Measurements from ENCODE around the gene TRAM2.
A peak's percentile ranks its signal among the peaks of the same experiment; 100 is the strongest.

TRAM2 gene

DNA sequence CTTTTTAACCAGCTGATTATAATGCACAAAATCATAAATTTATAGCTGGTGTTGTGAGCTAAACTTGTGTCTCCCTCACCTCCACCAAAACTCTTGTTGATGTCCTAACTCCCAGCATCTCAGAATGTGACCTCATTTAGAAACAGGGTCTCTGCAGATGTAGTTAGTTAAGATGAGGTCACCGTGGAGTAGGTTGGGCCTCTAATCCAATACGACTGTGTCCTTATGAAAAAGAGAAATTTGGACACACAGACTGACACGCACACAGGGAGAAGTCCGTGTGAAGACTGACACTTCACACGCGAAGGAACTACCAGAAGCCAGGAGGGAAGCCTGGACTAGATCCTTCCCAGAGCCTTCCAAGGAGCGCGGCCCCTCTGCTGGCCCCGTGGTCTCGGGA, 46.5 kb downstream of the TRAM2 start:
- TF ChIP-seq GATA2 (IDR thresholded peaks at IDR 0.05; ENCODE audit: low read depth, low read length) (no peak), GATA3 (IDR thresholded peaks at IDR 0.05; ENCODE audit: low read depth, low read length) (no peak)

DNA sequence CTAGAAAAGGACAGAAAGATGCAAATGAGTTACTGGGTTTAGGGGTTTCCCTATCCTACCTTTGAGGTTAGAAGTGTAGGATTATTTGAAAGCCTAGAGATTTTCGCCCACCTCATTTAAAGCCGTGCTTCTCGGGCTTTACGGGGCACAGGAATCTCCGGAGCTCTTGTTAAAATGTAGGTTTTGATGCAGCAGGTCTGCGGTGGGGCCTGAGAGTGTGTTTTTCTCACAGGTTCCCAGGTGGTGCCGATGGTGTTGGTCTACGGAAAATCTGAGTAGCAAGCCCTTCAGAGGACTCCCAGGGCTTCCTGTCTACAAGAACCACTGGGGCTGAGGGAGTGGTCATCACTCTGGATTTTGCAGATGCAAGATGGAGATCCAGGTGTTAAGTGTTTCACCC, 47.5 kb downstream of the TRAM2 start:
- no peak for TF ChIP-seq GATA2 (IDR thresholded peaks at IDR 0.05; ENCODE audit: low read depth, low read length)
- no peak for TF ChIP-seq GATA3 (IDR thresholded peaks at IDR 0.05; ENCODE audit: low read depth, low read length)

DNA sequence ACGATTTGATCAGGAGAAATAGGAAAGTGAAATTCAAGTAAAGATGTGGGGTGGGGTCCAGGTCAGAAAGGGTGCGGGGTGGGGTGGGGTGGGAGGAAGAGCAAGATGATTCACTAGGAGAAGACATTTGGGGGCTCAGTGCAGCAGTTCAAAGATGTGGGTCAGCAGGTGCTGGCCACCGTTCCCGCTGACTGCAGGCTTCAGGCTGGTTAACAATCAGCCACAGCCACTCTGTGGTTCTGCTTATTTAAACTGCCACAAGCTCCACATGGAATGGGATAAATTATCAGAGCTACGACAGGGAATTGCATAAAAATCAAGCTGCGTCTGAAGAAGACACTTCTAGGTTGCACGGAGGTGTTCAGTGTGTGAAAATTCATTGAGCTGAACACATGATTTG, 49.4 kb downstream of the TRAM2 start:
- no peak for TF ChIP-seq GATA3 (IDR thresholded peaks at IDR 0.05; ENCODE audit: low read depth, low read length)
- no peak for TF ChIP-seq GATA2 (IDR thresholded peaks at IDR 0.05; ENCODE audit: low read depth, low read length)

DNA sequence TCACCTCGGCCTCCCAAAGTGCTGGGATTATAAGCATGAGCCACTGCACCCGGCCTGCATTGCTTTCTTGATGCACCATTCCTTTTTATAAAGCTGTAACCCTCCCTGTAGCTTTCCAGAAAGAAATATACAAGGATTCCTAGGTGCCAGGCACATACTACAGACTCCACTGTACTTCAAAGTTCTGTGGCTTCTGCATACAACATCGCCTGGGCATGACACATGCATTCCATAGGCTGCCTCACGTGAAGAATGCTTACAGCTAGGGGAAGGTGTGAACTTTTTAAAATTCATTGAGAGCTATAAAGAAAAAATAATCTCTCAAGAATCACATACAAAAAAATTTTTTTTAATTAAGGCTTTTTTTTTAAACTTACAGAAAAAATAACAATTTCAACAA, 50.2 kb downstream of the TRAM2 start:
- no peak for TF ChIP-seq GATA2 (IDR thresholded peaks at IDR 0.05; ENCODE audit: low read depth, low read length)
- no peak for TF ChIP-seq GATA3 (IDR thresholded peaks at IDR 0.05; ENCODE audit: low read depth, low read length)

DNA sequence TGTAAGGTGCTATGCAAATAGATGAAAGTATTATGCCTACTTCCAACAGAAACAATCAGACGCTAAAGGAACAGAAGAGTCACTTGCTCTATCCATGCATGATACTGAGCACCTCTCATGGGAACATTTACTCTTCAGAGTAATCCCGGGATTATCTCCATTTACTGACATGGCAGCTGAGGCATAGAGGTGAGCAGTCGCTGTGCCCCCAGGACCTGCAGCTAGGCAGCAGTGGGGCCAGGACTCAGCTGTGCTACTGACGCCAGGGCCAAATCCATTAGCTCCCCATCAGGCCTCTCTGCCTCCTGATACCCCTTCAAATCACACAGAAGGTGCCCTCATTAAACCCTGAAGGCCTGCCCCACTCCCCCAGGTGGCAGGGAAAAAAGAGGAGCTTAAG, 51.9 kb downstream of the TRAM2 start:
- no peak for TF ChIP-seq GATA2 (IDR thresholded peaks at IDR 0.05; ENCODE audit: low read depth, low read length)
- no peak for TF ChIP-seq GATA3 (IDR thresholded peaks at IDR 0.05; ENCODE audit: low read depth, low read length)

DNA sequence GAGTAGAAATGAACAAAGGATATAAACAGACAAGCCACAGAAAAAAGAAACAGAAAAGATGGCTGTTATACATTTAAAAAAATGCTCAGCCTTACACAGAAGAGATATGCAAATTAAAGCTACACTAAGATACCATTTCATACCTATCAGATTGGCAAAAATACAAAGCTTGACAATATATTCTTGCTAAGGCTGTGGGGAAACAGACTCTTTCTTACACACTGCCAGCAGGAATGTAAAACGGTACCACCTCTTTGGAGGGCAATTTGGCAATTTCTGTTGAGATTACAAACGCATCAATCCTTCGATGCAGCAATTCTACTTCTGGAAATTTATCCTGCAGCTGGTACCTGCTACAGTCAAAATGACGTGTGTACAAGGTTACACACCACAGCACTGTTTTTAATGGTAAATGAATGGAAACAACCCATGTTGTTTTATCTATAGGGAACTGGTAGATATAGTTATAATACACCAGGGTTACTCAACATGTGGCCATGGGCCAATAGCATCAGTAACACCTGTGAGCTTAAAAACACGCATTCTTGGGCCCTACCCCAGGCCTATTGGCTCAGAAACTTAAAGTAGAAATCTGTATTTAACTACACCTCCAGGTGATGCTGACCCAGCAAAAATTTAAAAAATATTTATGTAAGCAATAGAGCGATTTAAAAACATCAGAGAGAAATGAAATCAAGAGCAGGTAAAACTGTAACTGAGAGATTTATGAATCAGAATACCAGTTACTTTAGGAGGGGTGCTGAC, 53.3 kb downstream of the TRAM2 start:
- TF ChIP-seq GATA2 (IDR thresholded peaks at IDR 0.05; ENCODE audit: low read depth, low read length), result peak; percentile 66
- peak; percentile 80 for TF ChIP-seq GATA3 (IDR thresholded peaks at IDR 0.05; ENCODE audit: low read depth, low read length)

DNA sequence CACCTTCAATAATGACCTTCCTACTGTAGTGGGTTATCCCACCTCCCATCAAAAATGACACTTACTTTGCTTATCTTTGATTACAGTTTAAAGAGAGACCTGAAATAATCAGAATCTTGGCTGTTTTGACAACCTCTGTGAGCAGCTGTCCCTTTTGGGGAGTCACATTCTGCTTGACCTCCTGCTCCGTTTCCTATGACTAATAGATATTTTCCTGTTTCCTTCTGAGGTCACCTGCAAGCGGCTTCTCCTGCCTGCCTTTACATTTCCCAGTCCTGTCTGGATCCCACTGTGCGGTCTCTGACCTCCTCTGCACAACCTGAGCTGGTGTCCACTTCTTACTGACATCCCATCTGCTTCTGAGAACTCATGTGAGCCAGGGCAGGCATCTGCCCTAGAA, 54.2 kb downstream of the TRAM2 start:
- TF ChIP-seq GATA3 (IDR thresholded peaks at IDR 0.05; ENCODE audit: low read depth, low read length) (no peak), GATA2 (IDR thresholded peaks at IDR 0.05; ENCODE audit: low read depth, low read length) (no peak)

DNA sequence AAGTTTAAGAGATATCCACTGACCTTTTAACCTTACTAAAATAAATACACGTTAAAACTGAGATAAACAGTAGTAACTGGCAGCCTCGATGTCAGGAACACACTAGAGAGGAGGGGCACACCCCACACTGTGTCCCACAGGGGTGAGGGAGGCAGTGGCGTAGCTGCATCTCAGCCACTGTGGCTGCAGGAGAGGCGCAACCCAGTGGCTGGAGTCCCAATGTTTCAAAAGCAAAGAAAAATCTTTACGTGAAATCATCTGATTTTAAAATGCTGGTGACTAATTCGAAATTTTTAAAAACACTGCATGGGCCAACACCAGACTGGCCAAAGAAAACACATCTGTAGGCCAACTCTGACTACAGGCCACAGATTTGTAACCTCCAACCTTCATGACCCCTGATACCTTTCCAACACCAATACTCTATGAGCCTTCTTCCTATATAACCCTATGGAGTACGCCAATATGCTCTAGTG, 54.7 kb downstream of the TRAM2 start:
- TF ChIP-seq GATA3 (IDR thresholded peaks at IDR 0.05; ENCODE audit: low read depth, low read length), result no peak
- no peak for TF ChIP-seq GATA2 (IDR thresholded peaks at IDR 0.05; ENCODE audit: low read depth, low read length)

DNA sequence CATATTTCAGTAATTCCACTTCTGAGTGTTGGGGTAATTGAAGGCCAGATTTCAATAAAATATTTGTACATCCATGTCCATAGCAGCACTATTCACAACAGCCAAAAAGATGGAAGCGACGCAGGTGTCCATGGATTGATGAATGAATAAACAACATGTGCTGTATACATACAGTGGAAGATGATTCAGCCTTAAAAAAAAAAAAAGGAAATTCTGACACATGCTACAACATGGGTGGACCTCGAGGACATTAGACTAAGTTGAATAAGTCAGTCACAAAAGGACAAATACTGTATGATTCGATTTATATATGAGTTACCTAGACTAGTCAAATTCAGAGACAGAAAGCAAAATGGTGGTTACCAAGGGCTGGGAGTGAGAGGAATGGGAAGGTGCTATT, 57.2 kb downstream of the TRAM2 start:
- TF ChIP-seq GATA3 (IDR thresholded peaks at IDR 0.05; ENCODE audit: low read depth, low read length) (no peak), GATA2 (IDR thresholded peaks at IDR 0.05; ENCODE audit: low read depth, low read length) (no peak)

DNA sequence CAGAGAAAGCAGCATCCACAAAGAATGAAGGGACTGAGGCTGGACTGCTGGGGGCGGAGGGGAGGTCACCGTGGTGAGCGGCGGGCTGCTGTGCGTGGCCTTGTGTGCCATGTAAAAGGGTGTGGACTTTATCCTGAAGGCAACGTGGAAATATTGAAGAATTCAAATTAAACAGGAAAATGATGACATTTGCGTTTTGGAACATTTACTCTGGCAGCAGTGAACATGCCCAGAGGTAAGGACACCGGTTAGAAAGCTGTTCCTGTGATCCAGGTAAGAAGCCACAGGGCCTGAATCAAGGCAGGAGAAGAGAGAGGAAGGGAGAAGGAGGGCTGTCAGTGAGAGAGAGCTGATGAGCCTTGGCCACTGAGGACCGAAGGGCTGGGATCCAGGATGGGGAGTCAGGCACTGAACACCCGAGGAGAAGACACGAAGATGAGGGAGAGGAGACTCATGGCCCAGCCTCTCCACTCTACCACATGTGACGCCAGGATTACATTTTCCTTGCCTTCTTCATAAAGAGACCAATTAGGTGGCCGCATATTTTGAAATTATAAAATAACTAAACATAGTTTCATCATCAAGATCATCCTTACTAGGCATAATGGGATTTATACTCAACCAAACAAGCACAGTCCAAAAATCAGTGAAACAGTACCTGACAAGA, 58.4 kb downstream of the TRAM2 start:
- TF ChIP-seq GATA2 (IDR thresholded peaks at IDR 0.05; ENCODE audit: low read depth, low read length) (no peak), GATA3 (IDR thresholded peaks at IDR 0.05; ENCODE audit: low read depth, low read length) (no peak)

DNA sequence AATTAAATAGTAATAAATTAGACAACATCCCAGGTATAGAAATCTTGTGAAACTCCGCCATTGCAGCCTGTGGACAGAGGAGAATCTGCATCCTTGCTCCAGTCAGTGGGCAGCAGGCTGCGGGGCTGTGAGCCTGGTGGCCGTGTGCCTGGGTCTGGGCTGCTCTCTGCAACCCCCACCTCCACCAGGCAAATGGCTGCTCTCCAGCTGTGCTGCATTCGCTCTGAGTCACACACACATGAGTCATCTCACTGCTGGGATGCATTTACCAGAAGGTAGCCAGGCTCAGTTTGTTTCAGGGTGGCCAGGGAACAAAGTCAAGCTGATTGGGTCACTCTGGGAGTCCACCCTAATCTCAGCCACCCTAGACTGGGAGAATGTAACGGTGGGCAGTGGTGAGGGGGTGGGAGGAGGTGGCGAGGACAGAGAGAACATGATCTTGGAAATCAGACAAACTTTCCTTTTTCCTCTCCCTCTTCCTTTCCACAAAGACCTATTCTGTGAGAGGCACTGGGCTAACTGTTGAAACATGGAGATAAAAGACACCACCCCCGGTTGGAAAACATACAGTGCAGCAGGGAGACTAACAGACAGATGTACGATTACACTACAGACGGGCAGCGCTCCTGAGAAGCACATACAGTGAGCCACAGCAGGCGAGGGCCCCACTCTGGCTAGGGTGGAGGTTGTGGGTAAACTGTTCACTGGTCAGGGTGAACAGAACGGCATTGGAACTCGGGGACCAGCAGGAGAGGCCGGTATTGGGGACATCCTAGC, 59.2 kb downstream of the TRAM2 start:
- TF ChIP-seq GATA3 (IDR thresholded peaks at IDR 0.05; ENCODE audit: low read depth, low read length) (no peak), GATA2 (IDR thresholded peaks at IDR 0.05; ENCODE audit: low read depth, low read length) (no peak)

DNA sequence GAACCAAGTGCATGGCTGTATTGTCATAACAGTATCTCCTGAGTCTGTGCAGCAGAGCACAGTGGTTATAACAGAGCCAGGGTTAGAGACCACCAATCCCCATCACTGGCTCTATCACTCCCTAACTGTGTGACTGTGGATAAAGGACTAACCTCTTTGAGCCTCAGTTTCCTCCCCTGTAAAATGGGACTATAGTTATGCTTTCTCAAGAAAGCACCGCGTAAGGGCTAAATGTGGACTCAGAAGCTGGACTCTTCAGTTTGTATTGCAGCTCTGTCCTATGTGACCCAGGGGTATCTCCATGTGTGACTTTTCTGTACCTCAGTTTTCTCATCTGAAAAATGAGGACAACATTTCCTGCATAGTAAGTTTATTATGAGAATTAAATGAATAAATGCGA, 59.9 kb downstream of the TRAM2 start:
- no peak for TF ChIP-seq GATA3 (IDR thresholded peaks at IDR 0.05; ENCODE audit: low read depth, low read length)
- TF ChIP-seq GATA2 (IDR thresholded peaks at IDR 0.05; ENCODE audit: low read depth, low read length), result no peak

DNA sequence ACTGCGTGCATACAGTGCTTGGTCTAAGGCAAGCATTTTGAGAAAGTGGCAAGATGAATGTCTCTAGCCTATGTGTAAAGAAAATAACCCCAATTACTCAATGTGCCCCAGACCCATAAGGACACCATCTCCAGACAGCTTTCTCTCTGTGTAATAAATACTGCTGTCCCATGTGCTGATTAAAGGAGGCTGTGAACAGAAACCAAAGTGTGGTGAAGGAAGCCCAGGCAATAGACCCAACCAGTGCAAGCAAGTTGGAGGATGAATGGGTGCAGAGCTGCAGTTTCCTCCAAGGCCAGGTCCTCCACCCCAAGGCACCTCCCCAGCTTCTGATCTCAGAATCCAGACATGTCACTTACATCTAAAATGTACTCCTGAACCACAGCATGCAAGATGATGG, 60.6 kb downstream of the TRAM2 start:
- no peak for TF ChIP-seq GATA2 (IDR thresholded peaks at IDR 0.05; ENCODE audit: low read depth, low read length)
- no peak for TF ChIP-seq GATA3 (IDR thresholded peaks at IDR 0.05; ENCODE audit: low read depth, low read length)

DNA sequence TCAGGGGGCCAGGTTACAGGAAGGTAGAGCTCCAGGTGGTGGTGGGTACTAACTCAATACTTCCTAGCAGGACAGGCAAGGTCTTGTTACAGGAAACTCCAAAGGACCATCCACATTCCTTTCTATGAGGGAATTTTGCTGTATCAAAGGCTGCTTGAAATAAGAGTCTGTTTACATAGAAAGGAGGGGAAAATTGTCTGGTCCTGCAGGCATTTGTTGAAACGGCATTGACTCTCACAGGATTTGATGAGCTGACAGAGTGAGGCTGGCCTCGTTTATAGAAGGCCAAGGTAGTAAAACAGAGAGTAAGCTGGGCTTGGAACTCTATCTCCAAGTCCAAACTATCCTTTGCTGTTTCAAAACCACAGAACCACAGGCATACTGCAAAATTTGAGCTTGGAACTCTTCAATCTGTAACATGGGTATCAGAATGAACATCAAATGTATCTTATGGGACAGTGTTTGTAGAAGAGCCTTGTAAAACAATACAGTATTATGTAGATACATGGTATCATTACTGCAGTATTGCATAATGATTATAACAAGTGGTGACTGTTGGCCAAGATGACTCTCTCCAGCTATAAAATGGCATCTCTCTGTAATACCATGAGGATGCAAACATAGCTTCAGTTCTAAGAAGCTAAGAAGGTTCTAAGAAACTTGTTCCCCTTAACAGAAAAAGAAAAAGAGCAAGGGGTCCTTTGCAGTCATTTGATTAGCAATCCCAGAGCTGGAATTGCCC, 61.5 kb downstream of the TRAM2 start:
- TF ChIP-seq GATA3 (IDR thresholded peaks at IDR 0.05; ENCODE audit: low read depth, low read length) (no peak), GATA2 (IDR thresholded peaks at IDR 0.05; ENCODE audit: low read depth, low read length) (no peak)

All from SH-SY5Y (cell line).